ENCODE data around the gene SLC30A1. TPM values are rescaled to one million over a fixed set of nuclear protein-coding genes. Genes with fewer than 3 reads are reported as not detected.
"Not testable (repeated sequence)": the region's sequence is repeated elsewhere in the genome, so short reads cannot be mapped to it uniquely, and the experiment has no call there.

SLC30A1 gene
- 11.3 and 18.2 TPM in 2 replicates for total RNA-seq (2014; rRNA removed; shearing (Covaris generic))

- peak; percentile 100 for DNase-seq (ENCODE audit: low read depth)
These were observed at the start of gene SLC30A1 for GRCh38 chr1:211578640-211579439. Gene SLC30A1, minus strand, starts transcription at chr1:211579161. Its CDS starts 549 bp downstream, at chr1:211578612.

GRCh38 chr1:211628417-211628816, 49.5 kb upstream of the SLC30A1 start:
- DNase-seq (ENCODE audit: low read depth), result no peak

GRCh38 chr1:211627259-211627658, 48.3 kb upstream of the SLC30A1 start:
- DNase-seq (ENCODE audit: low read depth), result no peak

GRCh38 chr1:211625866-211626265, 46.9 kb upstream of the SLC30A1 start:
- DNase-seq (ENCODE audit: low read depth), result not testable (repeated sequence)

GRCh38 chr1:211625040-211625439, 46.1 kb upstream of the SLC30A1 start:
- DNase-seq (ENCODE audit: low read depth), result peak; percentile 46

- no peak for DNase-seq (ENCODE audit: low read depth)
These were observed 44.6 kb upstream of the SLC30A1 start for GRCh38 chr1:211623515-211623914.

GRCh38 chr1:211621447-211622198, 42.7 kb upstream of the SLC30A1 start:
- peak; percentile 50 for DNase-seq (ENCODE audit: low read depth)

GRCh38 chr1:211620097-211620496, 41.1 kb upstream of the SLC30A1 start:
- DNase-seq (ENCODE audit: low read depth), result no peak

- no peak for DNase-seq (ENCODE audit: low read depth)
These were observed 40.4 kb upstream of the SLC30A1 start for GRCh38 chr1:211619033-211619996.

- DNase-seq (ENCODE audit: low read depth), result no peak
These were observed 38.0 kb upstream of the SLC30A1 start for GRCh38 chr1:211616965-211617297.

GRCh38 chr1:211616231-211616964, 37.4 kb upstream of the SLC30A1 start:
- no peak for DNase-seq (ENCODE audit: low read depth)

GRCh38 chr1:211614615-211615014, 35.7 kb upstream of the SLC30A1 start:
- DNase-seq (ENCODE audit: low read depth), result no peak

- DNase-seq (ENCODE audit: low read depth), result peak; percentile 51
These were observed 35.0 kb upstream of the SLC30A1 start for GRCh38 chr1:211613951-211614350.

GRCh38 chr1:211613108-211613947, 34.4 kb upstream of the SLC30A1 start:
- peak; percentile 89 for DNase-seq (ENCODE audit: low read depth)

GRCh38 chr1:211612786-211613107, 33.8 kb upstream of the SLC30A1 start:
- DNase-seq (ENCODE audit: low read depth), result no peak

GRCh38 chr1:211611818-211612217, 32.9 kb upstream of the SLC30A1 start:
- no peak for DNase-seq (ENCODE audit: low read depth)

GRCh38 chr1:211610779-211611556, 32.0 kb upstream of the SLC30A1 start:
- DNase-seq (ENCODE audit: low read depth), result peak; percentile 43

GRCh38 chr1:211609120-211610024, 30.4 kb upstream of the SLC30A1 start:
- DNase-seq (ENCODE audit: low read depth), result no peak
